Tibial nerve (tissue), 3 donors: ENCODE measurements around the gene TUBGCP6.

ENCODE experiments used
- POLR2A ChIP-seq, 2 donors: fragments of 450-650 bp; IDR thresholded peaks; one replicate each; pipeline ENCODE4 v1.6.1; 2017; ENCODE audit warnings: antibody characterized with exemption in 2 of 2, mild to moderate bottlenecking in 2 of 2, moderate library complexity in 2 of 2
- TF ChIP-seq, protein P1 (sequence below), 5 experiments: fragments of 200-600 bp in 3 of 5; fragments of 450-650 bp in 2 of 5; sonication (generic) in 3 of 5; IDR thresholded peaks; one replicate each; pipeline ENCODE4 v1.5.1; 2016 to 2019; ENCODE audit warnings: antibody characterized with exemption in 5 of 5, mild to moderate bottlenecking in 3 of 5, moderate library complexity in 2 of 5

GRCh38 chr22:50173983-50174355 is 70.9 kb downstream of the TUBGCP6 start:
- TF ChIP-seq, protein P1, sequence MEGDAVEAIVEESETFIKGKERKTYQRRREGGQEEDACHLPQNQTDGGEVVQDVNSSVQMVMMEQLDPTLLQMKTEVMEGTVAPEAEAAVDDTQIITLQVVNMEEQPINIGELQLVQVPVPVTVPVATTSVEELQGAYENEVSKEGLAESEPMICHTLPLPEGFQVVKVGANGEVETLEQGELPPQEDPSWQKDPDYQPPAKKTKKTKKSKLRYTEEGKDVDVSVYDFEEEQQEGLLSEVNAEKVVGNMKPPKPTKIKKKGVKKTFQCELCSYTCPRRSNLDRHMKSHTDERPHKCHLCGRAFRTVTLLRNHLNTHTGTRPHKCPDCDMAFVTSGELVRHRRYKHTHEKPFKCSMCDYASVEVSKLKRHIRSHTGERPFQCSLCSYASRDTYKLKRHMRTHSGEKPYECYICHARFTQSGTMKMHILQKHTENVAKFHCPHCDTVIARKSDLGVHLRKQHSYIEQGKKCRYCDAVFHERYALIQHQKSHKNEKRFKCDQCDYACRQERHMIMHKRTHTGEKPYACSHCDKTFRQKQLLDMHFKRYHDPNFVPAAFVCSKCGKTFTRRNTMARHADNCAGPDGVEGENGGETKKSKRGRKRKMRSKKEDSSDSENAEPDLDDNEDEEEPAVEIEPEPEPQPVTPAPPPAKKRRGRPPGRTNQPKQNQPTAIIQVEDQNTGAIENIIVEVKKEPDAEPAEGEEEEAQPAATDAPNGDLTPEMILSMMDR (IDR thresholded peaks at IDR 0.05): no peak
- TF ChIP-seq POLR2A (IDR thresholded peaks at IDR 0.05): no peak
